Mononuclear cell (primary cell): ENCODE data around the gene GP1BA. TPM values are rescaled to one million over a fixed set of nuclear protein-coding genes. Genes with fewer than 3 reads are reported as not detected.
A peak's percentile ranks its signal among the peaks of the same experiment; 100 is the strongest.

Experiments
- H3K27me3 ChIP-seq: 2 replicates; pipeline ENCODE4 v1.6.0; 2011; ENCODE audit warnings: low read length, control low read depth; ENCODE audit not compliant: insufficient read depth
- H3K4me1 ChIP-seq: 2 replicates; pipeline ENCODE4 v1.5.1; 2011; ENCODE audit warnings: mild to moderate bottlenecking, low read length, control low read depth; ENCODE audit not compliant: insufficient read depth
- H3K4me3 ChIP-seq: 2 replicates; pipeline ENCODE4 v1.5.1; 2011; ENCODE audit warnings: mild to moderate bottlenecking, low read length, moderate library complexity
- H3K9me3 ChIP-seq: 2 replicates; pipeline ENCODE4 v1.5.1; 2011; ENCODE audit warnings: low read depth, mild to moderate bottlenecking, control low read depth, low read length
- total RNA-seq: library from RNA; depleted of rRNA; stranded (reverse); fragments of >200 nt; gene quantifications from one replicate; pipeline ENCODE4 v1.2.3, GENCODE V29; 2012

Gene GP1BA
- total RNA-seq, 1 donor = 4.2 TPM

GRCh38 chr17:4939796-4940554 lies 7.9 kb downstream of the GP1BA start, which contains the start of the genes RNF167 and SLC25A11:
RNF167 (plus strand) TSS chr17:4940268; CDS start chr17:4940910, 642 bp downstream.
SLC25A11 (minus strand) TSS chr17:4940046; CDS start chr17:4939910, 136 bp downstream.
- H3K4me1 ChIP-seq = peaks cover 58% of the 10 kb centered on the region
- H3K4me3 ChIP-seq = peak within 1 kb of the TSS; percentile 98
- no peaks in the 10 kb centered on the region for H3K9me3 ChIP-seq
- H3K27me3 ChIP-seq = no peaks in the 10 kb centered on the region

GRCh38 chr17:4940555-4941318 lies 8.7 kb downstream of the GP1BA start:
- Histone ChIP-seq H3K4me1 (peaks cover 66% of the 10 kb centered on the region), H3K9me3 (no peaks in the 10 kb centered on the region), H3K27me3 (no peaks in the 10 kb centered on the region), H3K4me3 (peak overlapping the region; percentile 98)

DNA sequence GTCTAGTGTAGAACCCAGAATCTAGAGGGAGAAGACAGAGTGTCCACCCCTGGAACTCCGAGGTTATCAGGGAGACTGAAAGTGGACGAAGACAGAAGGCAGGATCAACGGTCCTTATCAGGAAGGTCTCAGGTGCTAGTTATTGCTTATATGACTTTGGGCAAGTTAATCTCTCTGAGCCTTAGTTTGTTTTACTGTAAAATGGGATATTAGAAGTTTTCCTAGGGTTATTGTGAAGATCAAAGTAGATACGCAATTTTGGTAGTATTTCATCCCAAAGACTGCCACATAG lies 9.2 kb downstream of the GP1BA start:
- no peaks in the 10 kb centered on the region for H3K27me3 ChIP-seq
- H3K9me3 ChIP-seq = no peaks in the 10 kb centered on the region
- peaks cover 71% of the 10 kb centered on the region for H3K4me1 ChIP-seq
- peak overlapping the region; percentile 98 for H3K4me3 ChIP-seq

DNA sequence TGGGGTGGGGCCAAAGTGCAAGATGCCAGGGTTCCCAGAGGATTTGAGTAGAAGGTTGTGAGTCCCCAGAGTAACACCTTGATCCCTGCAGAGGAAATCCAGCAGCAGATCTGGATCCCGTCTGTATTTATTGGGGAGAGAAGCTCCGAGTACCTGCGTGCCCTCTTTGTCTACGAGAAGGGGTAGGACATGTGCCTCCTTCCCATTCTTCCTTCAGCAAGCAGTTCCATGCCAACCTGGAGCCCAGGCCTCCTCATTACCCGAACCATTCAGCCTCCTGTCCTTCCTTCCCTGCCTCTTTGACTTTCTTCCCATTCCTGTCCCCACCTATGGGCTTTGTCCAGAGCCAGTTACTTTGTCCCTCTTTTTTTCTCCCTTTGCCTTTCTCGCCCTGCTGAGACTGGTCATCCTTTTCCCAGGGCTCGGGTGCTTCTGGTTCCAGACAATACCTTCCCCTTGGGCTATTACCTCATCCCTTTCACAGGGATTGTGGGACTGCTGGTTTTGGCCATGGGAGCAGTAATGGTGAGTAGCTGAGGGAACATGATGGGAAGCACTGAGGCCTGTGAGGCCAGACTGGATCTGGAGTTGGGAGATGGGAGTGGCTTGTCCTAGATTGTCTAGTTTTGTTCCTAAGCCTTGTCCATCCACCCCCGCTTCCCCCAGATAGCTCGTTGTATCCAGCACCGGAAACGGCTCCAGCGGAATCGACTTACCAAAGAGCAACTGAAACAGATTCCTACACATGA lies 10.9 kb downstream of the GP1BA start:
- Histone ChIP-seq H3K9me3 (no peaks in the 10 kb centered on the region), H3K27me3 (no peaks in the 10 kb centered on the region), H3K4me1 (peaks cover 79% of the 10 kb centered on the region), H3K4me3 (no peak overlapping the region)

- no peaks in the 10 kb centered on the region for H3K9me3 ChIP-seq
- H3K27me3 ChIP-seq = no peaks in the 10 kb centered on the region
- peaks cover 67% of the 10 kb centered on the region for H3K4me1 ChIP-seq
- H3K4me3 ChIP-seq = peak overlapping the region; percentile 99
These were observed 12.1 kb downstream of the GP1BA start for GRCh38 chr17:4944163-4944553.

GRCh38 chr17:4944554-4945175 lies 12.6 kb downstream of the GP1BA start:
- Histone ChIP-seq H3K27me3 (no peaks in the 10 kb centered on the region), H3K4me3 (peak overlapping the region; percentile 99)

DNA sequence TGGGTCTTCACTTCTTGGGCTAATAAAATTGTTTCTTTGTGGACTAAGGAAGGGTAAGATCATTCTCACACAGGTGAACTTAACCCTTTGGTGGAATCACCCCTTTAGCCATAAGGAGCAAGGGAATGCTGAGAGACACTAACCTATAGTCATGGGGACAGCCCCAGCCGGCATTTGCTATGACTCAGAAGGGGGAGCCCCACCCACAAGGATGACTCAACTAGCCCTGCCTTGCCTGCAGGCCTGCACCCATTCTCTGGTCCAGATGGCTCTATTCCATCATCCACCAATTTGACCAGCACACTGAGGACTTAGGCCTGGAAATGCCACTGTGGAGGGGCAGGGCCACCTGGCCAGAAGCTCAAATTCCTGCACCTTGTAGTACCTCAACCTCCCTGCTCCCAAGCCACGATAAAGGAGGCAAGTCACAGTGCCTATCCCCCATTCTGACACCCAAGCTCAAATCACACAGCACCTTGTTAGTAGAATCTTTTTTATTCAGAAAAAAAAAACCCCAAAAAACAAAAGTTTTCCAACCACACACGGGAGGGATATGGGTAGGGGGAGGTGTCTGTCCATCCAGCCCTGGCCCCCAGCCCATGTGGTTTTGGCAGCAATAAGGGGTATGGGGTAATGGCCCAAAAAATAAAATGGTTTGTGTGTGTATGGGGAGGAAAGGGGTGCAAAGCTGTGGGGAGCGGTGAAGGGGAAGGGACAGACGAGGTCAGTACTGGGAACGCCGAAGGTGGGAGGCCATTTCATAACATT lies 13.3 kb downstream of the GP1BA start:
- no peaks in the 10 kb centered on the region for H3K9me3 ChIP-seq
- H3K4me3 ChIP-seq = peak overlapping the region; percentile 99

More at GRCh38 chr17:4944554-4945175, 12.6 kb downstream of the GP1BA start:
- H3K9me3 ChIP-seq = no peaks in the 10 kb centered on the region
- peaks cover 63% of the 10 kb centered on the region for H3K4me1 ChIP-seq

DNA sequence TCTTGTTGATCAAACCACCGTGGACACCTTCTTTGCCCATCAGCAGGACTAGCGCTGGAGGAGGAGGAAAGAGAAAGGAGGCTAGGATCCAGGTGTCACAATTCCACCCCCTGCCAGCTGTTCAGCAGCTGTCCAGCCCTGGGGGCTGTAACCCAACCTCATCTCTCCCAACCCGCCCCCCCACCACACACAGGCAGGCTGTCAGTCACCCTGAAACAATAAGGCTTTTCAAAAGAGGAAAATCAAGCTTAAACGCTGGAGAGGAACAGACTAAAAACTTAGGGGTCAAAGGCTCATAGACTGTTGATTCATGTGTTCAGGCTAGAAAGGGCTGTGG lies 13.8 kb downstream of the GP1BA start:
- Histone ChIP-seq H3K4me1 (peaks cover 72% of the 10 kb centered on the region), H3K4me3 (peak overlapping the region; percentile 99), H3K9me3 (no peaks in the 10 kb centered on the region), H3K27me3 (no peaks in the 10 kb centered on the region)

More for the DNA sequence above, 13.3 kb downstream of the GP1BA start:
- H3K4me1 ChIP-seq = peaks cover 67% of the 10 kb centered on the region
- H3K27me3 ChIP-seq = no peaks in the 10 kb centered on the region

DNA sequence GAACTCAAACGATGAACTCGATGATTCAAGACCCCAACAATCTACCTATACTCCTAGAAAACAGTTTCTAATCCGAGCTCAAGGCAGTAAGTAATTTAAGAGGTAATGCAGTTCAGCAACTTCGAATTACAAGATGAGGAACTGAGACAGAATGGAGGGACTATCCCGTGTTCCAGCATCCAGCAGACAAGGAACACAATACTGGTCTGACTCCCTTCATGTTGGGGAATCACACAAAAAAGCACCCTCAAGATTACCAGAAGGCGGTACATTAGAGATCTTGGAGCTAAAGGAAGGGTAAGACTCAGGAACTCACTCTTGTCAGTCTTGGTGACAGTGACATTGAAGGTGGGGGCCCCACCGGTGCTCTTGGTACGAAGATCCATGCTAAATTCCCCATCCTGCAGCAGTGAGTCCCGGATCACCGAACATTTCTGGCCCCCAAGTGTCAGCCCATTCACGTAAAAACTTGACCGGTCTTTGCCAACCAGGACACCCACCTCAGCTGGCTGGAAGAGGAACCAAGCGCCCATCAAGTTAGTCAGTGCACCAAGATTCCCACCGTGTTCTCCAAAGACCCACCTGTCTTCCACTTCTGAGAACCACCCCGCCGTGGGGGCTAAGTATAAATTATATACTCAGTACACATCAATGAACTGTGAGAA lies 14.4 kb downstream of the GP1BA start:
- H3K27me3 ChIP-seq = no peaks in the 10 kb centered on the region
- peaks cover 72% of the 10 kb centered on the region for H3K4me1 ChIP-seq
- peak overlapping the region; percentile 99 for H3K4me3 ChIP-seq
- H3K9me3 ChIP-seq = no peaks in the 10 kb centered on the region

- Histone ChIP-seq H3K4me3 (peak overlapping the region; percentile 99), H3K9me3 (no peaks in the 10 kb centered on the region), H3K27me3 (no peaks in the 10 kb centered on the region), H3K4me1 (peaks cover 69% of the 10 kb centered on the region)
These were observed 14.9 kb downstream of the GP1BA start for GRCh38 chr17:4947010-4947410.

- Histone ChIP-seq H3K9me3 (no peaks in the 10 kb centered on the region), H3K4me3 (peak overlapping the region; percentile 99), H3K4me1 (peaks cover 63% of the 10 kb centered on the region), H3K27me3 (no peaks in the 10 kb centered on the region)
These were observed 15.5 kb downstream of the GP1BA start for GRCh38 chr17:4947411-4948165.

GRCh38 chr17:4948166-4948930 lies 16.3 kb downstream of the GP1BA start, which contains the start of gene PFN1:
PFN1 (minus strand) TSS chr17:4948530; CDS start chr17:4948394, 136 bp downstream.
- peak within 1 kb of the TSS; percentile 99 for H3K4me3 ChIP-seq
- peaks cover 56% of the 10 kb centered on the region for H3K4me1 ChIP-seq

DNA sequence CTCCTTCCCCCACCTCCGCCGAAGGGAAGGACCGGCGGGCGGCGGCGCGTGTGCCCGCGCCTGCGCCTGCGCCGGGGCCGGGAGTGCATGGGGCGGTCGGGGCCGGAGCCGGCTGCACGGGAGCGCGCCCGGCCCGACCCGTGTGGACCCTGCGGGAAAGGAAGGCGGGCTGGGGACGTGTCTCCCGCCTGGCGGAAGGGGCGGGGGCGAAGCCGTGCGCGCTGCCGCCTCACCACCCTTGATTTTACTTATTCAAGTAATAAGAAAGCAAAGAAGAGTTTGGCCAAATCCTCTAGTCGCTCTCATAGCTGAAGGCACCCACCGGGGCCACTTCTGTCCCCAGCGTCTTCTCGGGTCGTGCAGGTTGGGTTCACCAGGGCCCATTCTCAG lies 16.8 kb downstream of the GP1BA start:
- H3K4me3 ChIP-seq = peak overlapping the region; percentile 99
- peaks cover 50% of the 10 kb centered on the region for H3K4me1 ChIP-seq
- H3K9me3 ChIP-seq = no peaks in the 10 kb centered on the region
- no peaks in the 10 kb centered on the region for H3K27me3 ChIP-seq

More at GRCh38 chr17:4948166-4948930, 16.3 kb downstream of the GP1BA start, which contains the start of gene PFN1:
- Histone ChIP-seq H3K27me3 (no peaks in the 10 kb centered on the region), H3K9me3 (no peaks in the 10 kb centered on the region)
